GM11168 (cell line): ENCODE data around the gene PHACTR4.
"Not testable (repeated sequence)": the region's sequence is repeated elsewhere in the genome, so short reads cannot be mapped to it uniquely, and the experiment has no call there.

Source experiments
- in situ Hi-C: fragments of 300-500 bp; cut with MboI; formaldehyde crosslinking; loops from one replicate; pipeline ENCODE4 v1.12.0; 2022; ENCODE audit warnings: low sequenced_read_pairs; ENCODE audit not compliant: unreplicated experiment

The PHACTR4 gene

GRCh38 chr1:28518745-28519341 is 149.3 kb downstream of the PHACTR4 start:
- in situ Hi-C loops, result loop anchor here (10.0 kb wide), 1 partner anchor 346 kb away; no protein-coding TSS in a partner anchor

- in situ Hi-C loops, result loop anchor here (10.0 kb wide), 1 partner anchor 345 kb away; no protein-coding TSS in a partner anchor
These were observed 150.6 kb downstream of the PHACTR4 start for GRCh38 chr1:28519946-28520725.

DNA sequence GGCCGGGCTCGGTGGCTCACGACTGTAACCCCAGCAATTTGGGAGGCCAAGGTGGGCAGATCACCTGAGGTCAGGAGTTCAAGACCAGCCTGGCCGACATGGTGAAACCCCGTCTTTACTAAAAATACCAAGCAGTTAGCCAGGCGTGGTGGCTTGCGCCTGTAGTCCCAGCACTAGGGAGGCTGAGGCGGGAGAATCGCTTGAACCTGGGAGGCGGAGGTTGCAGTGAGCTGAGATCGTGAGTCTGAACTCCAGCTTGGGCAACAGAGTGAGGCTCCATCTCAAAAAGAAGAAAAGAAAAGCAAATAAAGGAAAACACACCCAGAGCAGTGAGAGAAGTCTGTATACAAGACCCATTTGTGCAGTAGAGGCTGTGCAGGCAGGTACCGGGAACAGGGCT is 151.3 kb downstream of the PHACTR4 start:
- in situ Hi-C loops, result not testable (repeated sequence)

DNA sequence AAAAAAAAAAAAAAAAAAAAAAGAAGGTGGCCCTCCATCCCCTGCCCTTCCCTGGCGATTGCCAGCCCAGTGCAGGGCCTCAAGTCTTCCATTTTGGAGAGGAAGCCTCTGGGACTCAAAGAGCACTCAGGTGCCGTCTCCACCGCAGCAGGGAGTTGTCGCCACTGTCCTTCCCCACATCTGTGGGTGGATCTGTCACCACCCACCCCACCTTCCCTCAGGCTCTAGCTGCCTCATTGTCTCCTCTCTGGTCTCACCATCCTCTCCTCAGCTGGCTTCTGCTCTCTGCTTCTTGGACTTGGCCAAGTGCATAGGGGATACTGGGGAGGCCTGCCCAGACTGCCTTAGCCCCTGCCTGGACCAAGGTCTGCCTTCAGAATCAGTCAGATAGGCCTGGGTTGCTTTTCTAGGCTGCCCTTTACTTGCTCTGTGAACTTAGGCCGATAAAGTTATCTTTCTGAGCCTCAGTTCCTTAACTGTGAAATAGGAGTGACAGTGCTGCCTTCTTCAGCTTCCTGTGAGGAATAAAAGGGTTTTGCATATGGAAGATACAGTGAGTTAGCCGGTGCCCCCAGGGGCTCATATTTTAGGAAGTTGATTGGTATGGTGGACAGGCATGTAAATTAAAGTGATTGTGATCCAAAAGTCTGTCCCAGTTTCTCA is 152.1 kb downstream of the PHACTR4 start:
- in situ Hi-C loops, result no loop called here

GRCh38 chr1:28522537-28522936 is 153.0 kb downstream of the PHACTR4 start:
- in situ Hi-C loops, result not testable (repeated sequence)

GRCh38 chr1:28525002-28525642 is 155.6 kb downstream of the PHACTR4 start:
- in situ Hi-C loops, result not testable (repeated sequence)

- in situ Hi-C loops, result no loop called here
These were observed 157.3 kb downstream of the PHACTR4 start for GRCh38 chr1:28526886-28527285.

DNA sequence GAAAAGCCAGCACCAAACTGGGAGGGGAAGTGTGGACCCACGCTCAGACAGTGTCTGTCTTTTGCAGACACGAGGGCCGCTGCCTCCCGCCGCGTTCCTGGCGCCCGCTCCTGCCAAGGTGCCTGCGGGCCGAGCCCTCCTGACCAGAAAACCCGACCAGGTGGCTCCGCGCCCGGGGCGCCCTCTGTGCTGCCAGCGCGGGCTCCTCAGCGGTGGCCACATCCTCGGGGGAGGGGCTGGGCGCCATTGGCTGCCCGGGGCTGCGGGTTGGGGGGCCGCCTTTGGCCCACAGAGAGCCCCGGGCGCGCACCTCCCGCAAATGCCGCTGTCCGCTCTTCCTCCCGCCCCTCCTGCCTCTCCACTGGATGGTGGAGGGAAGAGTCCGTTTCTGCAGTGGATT is 160.9 kb downstream of the PHACTR4 start:
- in situ Hi-C loops, result no loop called here

DNA sequence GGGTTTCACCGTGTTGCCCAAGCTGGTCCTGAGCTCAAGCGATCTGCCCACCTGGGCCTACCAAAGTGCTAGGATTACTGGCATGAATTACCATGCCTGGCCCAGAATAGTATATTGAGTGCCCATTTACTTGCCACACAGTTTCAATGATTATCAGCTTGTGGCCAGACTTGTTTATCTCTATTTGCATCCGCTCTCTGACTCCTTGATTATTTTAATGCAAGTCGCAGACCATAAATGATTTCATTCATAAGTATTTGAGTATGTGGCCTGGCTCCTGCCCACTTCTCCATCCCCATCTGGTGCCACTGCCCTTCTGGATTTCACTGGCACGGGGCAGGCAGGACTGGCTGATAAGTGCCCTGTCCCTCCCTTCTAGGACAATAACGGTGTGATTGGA is 165.1 kb downstream of the PHACTR4 start:
- in situ Hi-C loops, result no loop called here

DNA sequence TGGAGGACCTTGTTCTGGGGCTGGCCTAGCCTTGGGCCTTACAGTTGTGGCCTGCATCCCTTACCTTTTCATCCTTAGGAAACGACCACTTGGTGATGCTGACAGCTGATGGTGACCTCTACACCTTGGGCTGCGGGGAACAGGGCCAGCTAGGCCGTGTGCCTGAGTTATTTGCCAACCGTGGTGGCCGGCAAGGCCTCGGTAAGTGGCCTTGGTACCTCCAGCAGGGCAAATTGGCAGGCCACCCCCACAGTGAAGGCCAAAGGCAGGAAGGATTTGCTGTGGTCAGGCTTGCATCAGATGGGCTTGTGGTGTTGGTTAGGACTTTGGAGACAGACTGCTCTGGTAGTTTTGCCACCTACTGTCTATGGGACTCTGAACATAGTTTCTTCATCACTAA is 165.6 kb downstream of the PHACTR4 start:
- in situ Hi-C loops, result no loop called here

- in situ Hi-C loops, result no loop called here
These were observed 168.1 kb downstream of the PHACTR4 start for GRCh38 chr1:28537457-28538199.

- in situ Hi-C loops, result no loop called here
These were observed 168.7 kb downstream of the PHACTR4 start for GRCh38 chr1:28538286-28538685.

DNA sequence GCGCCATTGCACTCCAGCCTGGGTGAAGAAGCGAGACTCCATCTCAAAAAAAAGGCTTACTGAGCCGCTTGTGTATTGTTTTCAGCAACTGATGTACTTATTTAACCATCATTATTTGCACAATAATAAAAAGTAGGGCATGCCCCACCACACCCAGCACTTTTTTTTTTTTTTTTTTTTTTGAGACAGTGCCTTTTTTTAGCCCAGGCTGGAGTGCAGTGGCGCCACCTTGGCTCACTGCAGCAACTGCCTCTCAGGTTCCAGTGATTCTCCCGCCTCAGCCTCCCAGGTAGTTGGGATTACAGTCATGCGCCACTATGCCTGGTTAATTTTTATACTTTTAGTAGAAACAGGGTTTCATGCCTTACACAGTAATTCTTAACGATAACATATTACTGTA is 171.1 kb downstream of the PHACTR4 start:
- in situ Hi-C loops, result no loop called here

GRCh38 chr1:28541414-28542015 is 172.0 kb downstream of the PHACTR4 start:
- in situ Hi-C loops, result not testable (repeated sequence)

- in situ Hi-C loops, result no loop called here
These were observed 175.7 kb downstream of the PHACTR4 start for GRCh38 chr1:28545246-28545628.

DNA sequence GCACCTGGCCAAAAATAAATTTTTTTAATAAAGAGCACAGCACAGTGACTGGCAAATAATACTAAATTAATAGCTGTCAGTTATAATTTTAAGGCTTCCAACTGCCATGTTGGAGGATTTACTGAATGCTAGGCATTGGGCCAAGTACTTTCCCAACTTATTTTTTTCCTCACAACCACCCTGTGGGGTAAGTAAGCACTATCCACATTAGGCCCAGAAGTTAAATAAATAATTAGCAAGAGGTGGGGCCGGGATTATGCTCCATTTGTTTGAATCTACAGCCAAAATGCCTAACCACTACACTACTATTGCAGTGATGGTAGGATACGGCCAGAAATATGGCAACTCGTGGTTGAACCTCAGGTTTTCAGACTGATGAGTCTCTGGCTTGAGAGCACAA is 178.8 kb downstream of the PHACTR4 start:
- in situ Hi-C loops, result no loop called here
